Hematopoietic multipotent progenitor cell (in vitro differentiated cells): ENCODE data around the gene KHDC1. TPM values are rescaled to one million over a fixed set of nuclear protein-coding genes. Genes with fewer than 3 reads are reported as not detected.
"Not testable (repeated sequence)": the region's sequence is repeated elsewhere in the genome, so short reads cannot be mapped to it uniquely, and the experiment has no call there.

Source experiments
- DNase-seq, 3 donors: peaks; one replicate each; pipeline ENCODE4 v3.0.0-alpha.2; 2011 to 2015; ENCODE audit warnings: low read depth in 2 of 3, low spot score in 2 of 3
- total RNA-seq: library from RNA; depleted of rRNA; stranded (reverse); fragments of >200 nt; gene quantifications from one replicate; pipeline ENCODE4 v1.2.3, GENCODE V29; 2012

Gene KHDC1
- total RNA-seq = 3.0 TPM

DNA sequence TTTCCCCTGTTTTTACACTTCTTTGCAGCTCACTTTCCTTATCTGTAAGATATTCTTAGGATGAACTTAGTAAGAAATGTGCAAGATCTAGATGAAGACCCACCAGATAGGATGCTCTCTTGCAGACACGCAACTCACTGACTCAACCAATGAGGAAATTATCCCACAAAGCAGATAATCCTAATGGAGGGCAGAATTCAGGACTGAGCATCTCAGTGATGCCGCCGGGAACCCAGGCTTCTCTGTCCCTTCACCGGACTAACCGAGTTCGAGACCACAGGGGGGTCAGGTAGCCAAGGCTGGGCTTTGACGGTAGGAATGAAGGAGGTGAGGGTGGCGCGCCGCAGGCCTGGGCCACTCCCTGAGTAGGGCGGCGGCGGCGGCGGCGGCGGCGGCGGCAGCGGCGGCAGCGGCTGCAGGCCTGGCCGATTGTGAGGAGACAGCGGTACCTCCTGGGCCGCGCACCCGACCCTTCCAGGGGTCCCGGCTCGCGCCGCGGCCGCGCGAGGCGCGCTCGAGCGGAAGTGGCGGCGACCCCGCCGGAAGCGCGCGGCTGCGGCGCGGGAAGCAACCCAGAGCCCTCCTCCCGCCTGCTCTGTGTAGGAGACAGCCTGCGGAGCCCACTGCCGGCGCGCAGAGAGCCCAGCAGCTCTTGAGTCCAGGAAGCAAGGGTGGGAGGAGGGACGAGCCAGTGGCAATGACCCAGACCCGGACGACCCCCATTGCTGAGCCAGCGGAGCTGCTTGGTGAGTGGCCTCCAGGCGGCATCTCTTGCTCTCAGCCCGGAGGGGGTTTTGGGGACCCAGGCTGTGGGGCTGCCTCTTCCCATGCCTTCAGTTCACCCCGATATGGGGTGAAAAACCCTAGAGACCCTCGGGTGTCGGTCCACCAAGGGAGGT is at the start of gene KHDC1:
KHDC1 (minus strand) TSS at position 526 of the 899 bp plus-strand sequence. CDS start 20,679 bp downstream, outside the sequence.
- DNase-seq = peak; percentile 38 to 76 (median 70)

- DNase-seq = not testable (repeated sequence)
Measured at GRCh38 chr6:73310503-73310845, 47.5 kb upstream of the KHDC1 start.

GRCh38 chr6:73309785-73310502 is 46.9 kb upstream of the KHDC1 start:
- DNase-seq = peak in 2 of 3 donors; percentile 50 to 51

- DNase-seq = no peak
Measured at GRCh38 chr6:73309535-73309784, 46.5 kb upstream of the KHDC1 start.

- peak in 1 of 3 donors; percentile 3 for DNase-seq
Measured at GRCh38 chr6:73308712-73309534, 45.9 kb upstream of the KHDC1 start.

GRCh38 chr6:73303773-73304172 is 40.8 kb upstream of the KHDC1 start:
- not testable (repeated sequence) for DNase-seq

GRCh38 chr6:73302339-73302738 is 39.3 kb upstream of the KHDC1 start:
- DNase-seq = no peak

DNA sequence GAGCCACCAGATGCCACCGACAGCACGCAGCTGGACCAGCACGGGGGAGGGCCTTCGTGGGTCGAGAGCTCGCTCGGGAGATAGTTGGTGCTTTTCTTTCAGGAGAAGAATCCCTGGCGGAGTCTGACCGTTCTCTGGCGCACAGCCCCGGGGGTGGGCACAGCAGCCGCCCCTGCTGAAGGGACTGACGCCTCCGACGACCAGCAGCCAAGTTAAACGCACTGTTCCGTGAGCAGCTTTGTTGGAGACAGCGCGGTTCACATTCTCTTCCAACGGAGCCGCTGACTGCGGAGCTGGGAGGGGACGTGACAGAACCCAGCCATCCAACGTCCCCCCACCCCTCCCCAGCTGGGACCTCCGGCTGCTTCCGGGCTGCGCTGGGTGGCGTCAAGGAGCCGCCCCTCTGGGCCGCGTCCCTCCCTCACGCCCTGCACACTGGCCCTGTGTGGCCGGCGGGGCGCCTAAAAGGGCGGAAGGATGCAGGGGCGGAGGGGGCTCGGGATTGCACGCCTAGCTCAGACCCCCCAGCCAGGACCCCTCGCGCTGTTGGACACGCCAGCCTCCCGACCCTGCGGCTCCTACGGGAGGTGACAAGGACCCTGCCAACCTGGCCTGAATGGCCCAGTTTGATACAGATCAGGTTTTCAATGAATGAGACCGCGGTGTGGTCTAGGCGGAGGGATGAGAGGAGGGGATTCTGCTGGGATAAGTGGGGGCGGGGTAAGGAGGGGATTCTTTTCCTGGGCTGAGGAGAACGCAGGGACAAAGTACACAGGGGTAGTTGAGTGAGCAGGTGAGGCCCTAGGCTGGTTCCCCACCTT is 36.4 kb upstream of the KHDC1 start:
- DNase-seq = peak in 1 of 3 donors; percentile 24

- DNase-seq = no peak
Measured at GRCh38 chr6:73293331-73293730, 30.3 kb upstream of the KHDC1 start.

GRCh38 chr6:73290435-73290834 is 27.4 kb upstream of the KHDC1 start:
- DNase-seq = no peak

DNA sequence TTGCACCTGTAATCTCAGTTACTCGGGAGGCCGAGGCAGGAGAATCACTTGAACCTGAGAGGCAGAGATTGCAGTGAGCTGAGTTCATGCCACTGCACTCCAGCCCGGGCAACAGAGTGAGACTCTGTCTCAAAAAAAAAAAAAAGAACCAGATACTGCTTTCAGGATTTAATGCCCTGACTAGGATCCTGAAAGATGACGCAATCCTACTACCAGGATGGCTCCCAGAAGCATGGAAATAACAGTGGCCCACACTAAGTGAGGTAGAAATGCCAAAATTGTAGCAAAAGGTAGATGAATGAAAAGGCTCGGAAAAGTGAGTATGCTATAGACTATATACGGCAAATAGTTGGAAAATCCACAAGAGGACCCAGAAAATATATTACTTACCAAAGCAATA is 23.8 kb upstream of the KHDC1 start:
- DNase-seq = no peak

DNA sequence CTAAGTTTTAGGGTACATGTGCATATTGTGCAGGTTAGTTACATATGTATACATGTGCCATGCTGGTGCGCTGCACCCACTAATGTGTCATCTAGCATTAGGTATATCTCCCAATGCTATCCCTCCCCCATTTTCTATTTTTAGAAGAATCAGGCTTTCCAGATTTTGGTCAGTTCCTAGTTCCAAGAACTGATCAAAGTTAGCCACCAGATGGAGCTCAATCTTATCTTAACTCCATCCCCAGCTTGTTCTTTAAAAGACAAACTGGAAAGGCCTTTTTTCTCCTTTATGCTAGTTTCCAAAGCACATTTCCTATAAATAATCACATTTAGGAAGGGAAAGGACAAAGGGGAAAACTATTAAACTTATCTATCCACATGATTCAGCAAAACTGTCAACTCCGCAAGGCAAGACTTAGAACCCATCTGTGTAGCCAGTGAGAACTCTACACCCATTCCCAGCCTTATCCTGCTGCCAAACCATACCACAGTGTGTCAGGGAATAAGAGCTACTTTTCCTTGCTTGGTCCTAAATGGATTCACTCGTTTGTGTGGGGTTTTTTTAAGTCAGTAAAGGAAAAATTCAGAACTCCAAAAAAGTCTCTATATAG is 22.8 kb upstream of the KHDC1 start:
- DNase-seq = peak in 2 of 3 donors; percentile 33 to 65

DNA sequence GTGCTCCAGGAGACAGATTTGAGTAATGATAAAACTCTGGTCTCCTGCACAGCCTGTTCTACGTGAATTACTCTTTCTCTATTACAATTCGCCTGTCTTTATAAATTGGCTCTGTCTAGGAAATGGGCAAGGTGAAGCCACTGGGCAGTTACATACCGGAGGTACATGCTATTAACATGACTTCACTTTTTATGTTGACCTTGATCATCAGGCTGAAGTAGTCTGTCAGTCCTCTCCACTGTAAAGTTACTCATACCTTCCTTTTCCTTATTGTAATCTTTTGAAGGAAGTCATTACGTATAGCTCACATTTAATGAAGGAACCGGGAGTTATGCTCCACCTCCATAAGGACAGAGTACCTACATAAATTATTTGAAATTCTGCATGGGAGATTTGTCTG is 19.9 kb upstream of the KHDC1 start:
- no peak for DNase-seq

DNA sequence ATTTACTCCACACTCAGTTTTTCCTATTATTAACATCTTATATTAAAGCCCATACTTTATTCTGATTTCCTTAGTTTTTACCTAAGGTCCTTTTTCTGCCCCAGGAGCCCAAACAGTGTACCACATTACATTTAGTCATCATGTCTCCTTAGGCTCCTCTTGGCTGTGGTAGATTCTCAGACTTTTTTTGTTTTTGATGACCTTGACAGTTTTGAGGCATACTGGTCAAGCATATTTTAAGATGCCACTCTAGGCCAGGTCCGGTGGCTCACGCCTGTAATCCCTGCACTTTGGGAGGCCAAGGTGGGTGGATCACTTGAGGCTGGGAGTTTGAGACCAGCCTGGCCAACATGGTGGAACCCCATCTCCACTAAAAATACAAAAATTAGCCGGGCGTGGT is 18.7 kb upstream of the KHDC1 start:
- not testable (repeated sequence) for DNase-seq

GRCh38 chr6:73269296-73269695 is 6.3 kb upstream of the KHDC1 start:
- not testable (repeated sequence) for DNase-seq

DNA sequence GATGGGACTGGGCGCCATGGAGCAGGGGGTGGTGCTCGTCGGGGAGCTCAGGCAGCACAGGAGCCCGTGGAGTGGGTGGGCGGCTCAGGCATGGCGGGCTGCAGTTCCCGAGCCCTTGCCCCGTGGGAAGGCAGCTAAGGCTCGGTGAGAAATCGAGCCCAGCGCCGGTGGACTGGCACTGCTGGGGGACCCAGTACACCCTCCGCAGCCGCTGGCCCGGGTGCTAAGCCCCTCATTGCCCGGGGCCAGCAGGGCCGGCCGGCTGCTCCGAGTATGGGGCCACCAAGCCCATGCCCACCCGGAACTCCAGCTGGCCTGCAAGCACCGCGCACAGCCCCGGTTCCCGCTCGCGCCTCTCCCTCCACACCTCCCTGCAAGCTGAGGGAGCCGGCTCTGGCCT is 5.9 kb upstream of the KHDC1 start:
- DNase-seq = not testable (repeated sequence)

DNA sequence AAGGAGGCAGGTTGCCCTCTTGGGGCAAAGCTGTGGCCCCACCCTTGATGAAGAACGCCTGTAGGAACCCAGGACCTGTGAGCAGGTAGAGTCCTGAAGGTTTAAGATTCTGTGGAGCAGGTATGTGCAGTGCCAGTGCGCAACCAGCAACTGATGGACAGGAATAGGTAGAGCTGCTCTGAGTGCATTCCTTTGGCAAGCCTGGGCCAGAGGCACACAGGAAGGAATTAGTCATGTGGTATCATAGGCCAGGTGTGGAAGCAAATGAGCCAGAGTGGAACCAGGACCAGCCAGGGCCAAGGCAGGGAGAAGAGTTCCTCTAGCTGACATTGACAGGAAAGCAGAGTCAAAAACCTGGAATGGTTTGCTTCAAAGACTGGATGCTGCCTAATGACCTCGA is 1.4 kb upstream of the KHDC1 start:
- no peak for DNase-seq

DNA sequence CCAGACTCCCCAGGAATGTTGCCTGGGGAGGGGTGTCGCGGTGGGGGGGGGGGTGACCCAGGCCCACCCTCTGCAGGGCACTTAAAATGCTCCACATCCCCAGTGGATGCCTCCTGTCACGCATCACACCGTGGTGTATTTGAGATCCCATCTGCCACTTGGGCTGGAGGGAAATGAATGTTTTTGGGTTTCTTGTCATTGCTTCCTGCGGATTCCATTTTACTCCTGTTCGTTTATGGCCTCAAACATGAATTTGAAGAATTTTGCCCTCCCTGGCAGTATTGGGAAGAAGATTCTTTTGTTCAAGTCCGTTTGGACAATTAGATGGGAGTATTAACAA is 544 bp upstream of the KHDC1 start:
- DNase-seq = peak in 1 of 3 donors; percentile 16

DNA sequence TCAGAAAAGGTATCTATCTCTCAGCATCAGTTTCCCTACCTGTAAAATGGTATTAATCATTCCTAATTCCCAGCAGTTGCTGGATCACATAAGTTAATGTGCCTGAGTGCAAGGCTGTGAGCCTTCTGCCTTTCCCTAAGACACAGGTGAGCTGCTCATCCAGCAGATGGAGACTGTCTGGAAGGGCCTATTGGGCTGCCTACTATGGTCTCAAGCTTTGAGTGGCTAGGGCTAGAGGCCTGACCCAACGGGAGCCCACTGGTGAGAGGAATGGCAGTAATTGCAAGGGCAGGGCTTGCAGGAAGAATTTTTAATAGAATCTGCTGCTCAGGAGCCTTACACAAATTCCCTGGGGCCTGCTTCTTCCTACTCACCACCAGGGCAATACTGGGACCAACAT is 4.3 kb downstream of the KHDC1 start:
- no peak for DNase-seq

GRCh38 chr6:73254323-73254722 is 8.7 kb downstream of the KHDC1 start:
- not testable (repeated sequence) for DNase-seq
